K562 (cell line): ENCODE measurements around the gene SLC44A1. TPM values are rescaled to one million over a fixed set of nuclear protein-coding genes. Genes with fewer than 3 reads are reported as not detected.

Source experiments
- ATAC-seq: fragments of 200-7000 bp; cut with Tn5 transposase; 3 replicates; pipeline ENCODE4 v1.9.1; 2020; ENCODE audit warnings: moderate library complexity
- BruUV-seq: library from RNA; stranded (reverse); fragments of 400-500 nt; replicated peaks from 2 replicates; lab custom pipeline; 2021; lab: Mats Ljungman, UMichigan
- CTCF ChIA-PET: fragments of 300-600 bp; formaldehyde crosslinking; extraction: SDS; loops from one replicate; lab custom pipeline; 2021; ENCODE audit warnings: low intra/inter-chr PET ratio; lab: Yijun Ruan, JAX
- POLR2A ChIA-PET: fragments of 300-600, 350-650 bp; sonication (Branson Sonifier 250); formaldehyde crosslinking; extraction: SDS; loops from one replicate; lab custom pipeline; 2021; ENCODE audit warnings: antibody characterized with exemption, inconsistent platforms; lab: Yijun Ruan, JAX
- DNase-seq, 4 experiments: peaks; one replicate each; pipeline versions ENCODE4 v3.0.0 to v3.0.0-alpha.2; 2011 to 2018; ENCODE audit warnings: low spot score in 3 of 4, mixed read lengths in 3 of 4; ENCODE audit errors: extremely low read depth in 1 of 4
- FAIRE-seq: peaks from 2 replicates; lab custom pipeline; 2011; peaks lifted over from hg19 to GRCh38; lab: Jason Lieb, UNC
- H2AFZ ChIP-seq: 2 replicates; pipeline ENCODE4 v1.6.0; 2011; ENCODE audit warnings: low read depth, low read length, control low read depth, inconsistent platforms
- H3K27ac ChIP-seq: fragments of 200-600 bp; 3 replicates; pipeline ENCODE4 v1.8.0; 2011; ENCODE audit warnings: low read depth, mild to moderate bottlenecking, control low read depth, inconsistent platforms, low read length, moderate library complexity, mixed read lengths; ENCODE audit errors: extremely low read depth
- H3K27me3 ChIP-seq, 2 experiments: fragments of 300-600 bp in 1 of 2; 2 replicates in 1 of 2; 3 replicates in 1 of 2; pipeline versions ENCODE4 v1.6.0 to v1.8.0; 2011; ENCODE audit warnings: inconsistent platforms in 2 of 2, low read length in 2 of 2, mild to moderate bottlenecking in 1 of 2, mixed read lengths in 1 of 2, moderate library complexity in 1 of 2; ENCODE audit not compliant: control insufficient read depth in 2 of 2, insufficient read depth in 2 of 2
- H3K36me3 ChIP-seq: fragments of 300-600 bp; 3 replicates; pipeline ENCODE4 v1.8.0; 2011; ENCODE audit warnings: mild to moderate bottlenecking, low read length, inconsistent platforms; ENCODE audit not compliant: control insufficient read depth, insufficient read depth
- H3K4me1 ChIP-seq, 2 experiments: fragments of 200-600 bp in 1 of 2; replicated peaks in 1 of 2; 2 replicates in 1 of 2; 3 replicates in 1 of 2; pipeline versions ENCODE4 v1.5.1 to v1.8.0; 2011; ENCODE audit warnings: inconsistent platforms in 2 of 2, low read length in 2 of 2, mild to moderate bottlenecking in 1 of 2, mixed read lengths in 1 of 2, moderate library complexity in 1 of 2; ENCODE audit not compliant: control insufficient read depth in 2 of 2, insufficient read depth in 2 of 2
- H3K4me2 ChIP-seq: 2 replicates; pipeline ENCODE4 v1.6.1; 2011; ENCODE audit warnings: low read length, control low read depth, inconsistent platforms, mixed read lengths; ENCODE audit not compliant: insufficient read depth
- H3K4me3 ChIP-seq: fragments of 200-600 bp; sonication (generic), shearing (Covaris generic); 2 replicates; pipeline ENCODE4 v1.5.1; 2016; ENCODE audit warnings: control low read depth, inconsistent platforms
- H3K79me2 ChIP-seq: fragments of 200-600 bp; 3 replicates; pipeline ENCODE4 v1.8.0; 2011; ENCODE audit warnings: low read length, inconsistent platforms; ENCODE audit not compliant: control insufficient read depth, insufficient read depth
- H3K9ac ChIP-seq, 2 experiments: 2 replicates each; pipeline versions ENCODE4 v1.6.0 to v1.6.1; 2011; ENCODE audit warnings: low read depth in 2 of 2, low read length in 2 of 2, control low read depth in 1 of 2, inconsistent platforms in 1 of 2, mild to moderate bottlenecking in 1 of 2, mixed read lengths in 1 of 2; ENCODE audit not compliant: insufficient read depth in 1 of 2
- H3K9me1 ChIP-seq: one replicate; pipeline ENCODE4 v1.6.0; 2011; ENCODE audit warnings: inconsistent platforms, mild to moderate bottlenecking, low read length, moderate library complexity; ENCODE audit not compliant: control insufficient read depth, insufficient read depth
- H3K9me3 ChIP-seq: replicated peaks from 2 replicates; pipeline ENCODE4 v1.5.1; 2011; ENCODE audit warnings: low read depth, low read length, inconsistent platforms; ENCODE audit not compliant: control insufficient read depth, insufficient read depth
- H4K20me1 ChIP-seq: replicated peaks from 2 replicates; pipeline ENCODE4 v1.6.1; 2011; ENCODE audit warnings: low read length, inconsistent platforms, mixed read lengths; ENCODE audit not compliant: control insufficient read depth, insufficient read depth
- ATF1 ChIP-seq, 2 experiments: fragments of 450-650 bp in 1 of 2; IDR thresholded peaks; 2 replicates each; pipeline ENCODE4 v1.6.1; 2016; ENCODE audit warnings: missing compliant biosample characterization in 1 of 2, missing genetic modification characterization in 1 of 2
- CTBP1 ChIP-seq: fragments of 450-650 bp; IDR thresholded peaks from 2 replicates; pipeline ENCODE4 v1.6.1; 2016; ENCODE audit warnings: borderline replicate concordance
- CXXC5 ChIP-seq: fragments of 250-450 bp; sonication (Bioruptor Pico); IDR thresholded peaks from 2 replicates; pipeline ENCODE4 v1.8.0; 2022; ENCODE audit warnings: inconsistent platforms, mild to moderate bottlenecking, moderate library complexity
- DIDO1 ChIP-seq: fragments of 450-650 bp; IDR thresholded peaks from 2 replicates; pipeline ENCODE4 v1.6.1; 2016; ENCODE audit warnings: low read depth, missing biosample characterization, missing genetic modification characterization
- EP300 ChIP-seq: IDR thresholded peaks from 2 replicates; pipeline ENCODE4 v1.6.1; 2012; ENCODE audit warnings: low read length, improper control_type of control experiment
- HDAC3 ChIP-seq: fragments of 450-650 bp; IDR thresholded peaks from 2 replicates; pipeline ENCODE4 v1.6.1; 2018; ENCODE audit warnings: borderline replicate concordance, mild to moderate bottlenecking, moderate library complexity; ENCODE audit not compliant: partially characterized antibody
- MYC ChIP-seq, 2 experiments: fragments of 250-450 bp in 1 of 2; sonication (Bioruptor Pico) in 1 of 2; IDR thresholded peaks; 2 replicates each; pipeline versions ENCODE4 v1.5.1 to v1.6.1; 2012 to 2021; ENCODE audit warnings: low read depth in 2 of 2, borderline replicate concordance in 1 of 2, improper control_type of control experiment in 1 of 2, low read length in 1 of 2, mild to moderate bottlenecking in 1 of 2, moderate library complexity in 1 of 2
- RCOR1 ChIP-seq, 2 experiments: IDR thresholded peaks; 2 replicates each; pipeline ENCODE4 v1.6.1; 2012; ENCODE audit warnings: low read depth in 2 of 2, low read length in 2 of 2, borderline replicate concordance in 1 of 2, improper control_type of control experiment in 1 of 2
- SMARCA4 ChIP-seq: fragments of 450-650 bp; IDR thresholded peaks from 2 replicates; pipeline ENCODE4 v1.6.1; 2016
- SOX6 ChIP-seq: fragments of 450-650 bp; IDR thresholded peaks from 2 replicates; pipeline ENCODE4 v1.6.1; 2014; ENCODE audit warnings: mild to moderate bottlenecking
- TCF3 ChIP-seq: sonication (generic); formaldehyde crosslinking; IDR thresholded peaks from 2 replicates; pipeline ENCODE4 v1.4.0; 2020; ENCODE audit warnings: mild to moderate bottlenecking, missing genetic modification reagents
- ZNF24 ChIP-seq: fragments of 450-650 bp; IDR thresholded peaks from 2 replicates; pipeline ENCODE4 v1.6.1; 2016
- ZNF384 ChIP-seq: IDR thresholded peaks from 2 replicates; pipeline ENCODE4 v1.6.1; 2012; ENCODE audit warnings: low read depth, low read length, improper control_type of control experiment
- WGBS: fragments of 100-300 bp; shearing (Covaris generic); methylation state at CpG from one replicate; pipeline ENCODE4 v1.1.6; 2016; ENCODE audit warnings: low coverage, mixed read lengths; ENCODE audit not compliant: insufficient coverage; ENCODE audit errors: missing lambda C conversion rate; 5-methylcytosine and 5-hydroxymethylcytosine counted together
- in situ Hi-C: fragments of 300-500 bp; cut with MboI; formaldehyde crosslinking; loops from 4 replicates; pipeline ENCODE4 v1.15.0; 2018; ENCODE audit warnings: inconsistent platforms, mixed read lengths
- intact Hi-C: fragments of 100-400 bp; cut with micrococcal nuclease; formaldehyde crosslinking; loops from 2 replicates; pipeline ENCODE4 v1.14.2; 2022
- polyA plus RNA-seq, 8 experiments: library from polyadenylated mRNA; depleted of rRNA in 4 of 8; stranded (reverse) in 5 of 8; unstranded in 3 of 8; fragments of >200 nt; fragmentation: Nextera tagmentation in 2 of 8; fragmentation: Illumina TruSeq in 1 of 8; extraction: Ambion mirVana in 2 of 8; extraction: Trizol in 1 of 8; gene quantifications; 2 replicates each; pipeline versions ENCODE4 v1.2.1 to v1.2.3, GENCODE V29; 2011 to 2014; ENCODE audit warnings: inconsistent platforms in 1 of 8, missing spikeins in 1 of 8
- total RNA-seq, 7 experiments: library from RNA; depleted of rRNA in 6 of 7; stranded (reverse); fragments of >200 nt in 6 of 7; fragmentation: Illumina TruSeq in 2 of 7; extraction: Trizol in 2 of 7; gene quantifications; 2 replicates each; pipeline versions ENCODE4 v1.2.1 to v1.2.3, GENCODE V29; 2011 to 2021; ENCODE audit warnings: low replicate concordance in 1 of 7
- TF ChIP-seq, protein P1 (sequence below): fragments of 250-450 bp; sonication (Bioruptor Pico); IDR thresholded peaks from 2 replicates; pipeline ENCODE4 v1.5.1; 2021; ENCODE audit warnings: mild to moderate bottlenecking
- TF ChIP-seq, protein P2 (sequence below): sonication (generic); formaldehyde crosslinking; IDR thresholded peaks from 2 replicates; pipeline ENCODE4 v1.8.0; 2022; ENCODE audit warnings: missing genetic modification reagents, mild to moderate bottlenecking, borderline replicate concordance
- TF ChIP-seq, protein P3 (sequence below): fragments of 250-450 bp; sonication (Bioruptor Pico); IDR thresholded peaks from 2 replicates; pipeline ENCODE4 v1.4.0; 2020
- TF ChIP-seq, protein P4 (sequence below): sonication (generic); formaldehyde crosslinking; IDR thresholded peaks from 2 replicates; pipeline ENCODE4 v1.8.1; 2023; ENCODE audit warnings: mild to moderate bottlenecking, missing genetic modification reagents

SLC44A1 gene
- total and polyA plus RNA-seq, 9 of the 15 experiments (the other 6 are each of a cell fraction or from before 2014, with no cell fraction given), result 0.11 to 0.59 (median 0.30) TPM

DNA sequence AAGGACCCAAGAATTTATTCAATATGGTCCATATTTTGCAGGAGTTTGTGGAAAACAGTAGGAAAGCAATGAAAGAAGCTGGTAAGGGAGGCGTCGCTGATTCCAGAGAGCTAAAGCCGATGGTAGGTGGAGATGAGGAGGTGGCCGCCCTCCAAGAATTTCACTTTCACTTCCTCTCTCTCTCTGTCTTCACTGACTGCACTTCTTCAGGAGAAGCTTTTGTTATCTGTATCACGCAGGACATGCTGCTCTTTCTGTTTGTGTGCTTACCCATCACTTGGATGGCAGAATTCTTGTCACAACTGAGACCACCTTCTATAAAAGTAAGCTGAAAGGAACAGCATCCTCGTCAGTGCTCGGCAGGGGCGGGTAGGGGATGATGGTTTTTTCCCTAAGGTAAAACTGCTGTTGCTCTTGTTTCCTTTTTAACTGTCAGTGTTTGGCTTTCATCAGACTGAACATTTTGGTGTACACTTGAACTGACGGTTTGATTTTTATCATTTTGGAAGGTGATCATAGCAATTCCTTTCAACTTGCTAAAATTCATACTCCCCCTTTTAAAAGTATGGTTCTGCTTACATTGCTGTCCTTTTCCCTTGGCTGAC, 141.0 kb downstream of the SLC44A1 start:
- no TSS peak for BruUV-seq
- DNase-seq (peak in 2 of 4 experiments; percentile 13 to 32), ATAC-seq (peak; percentile 80), FAIRE-seq (peak; percentile 23)
- H3K79me2 ChIP-seq, result no peaks in the 10 kb centered on the region
- peak overlapping the region; percentile 59 for H3K4me2 ChIP-seq
- H4K20me1 ChIP-seq, result no peaks in the 10 kb centered on the region
- WGBS, result 2% methylated on average over 9 of the region's 9 CpGs
- H3K27ac ChIP-seq, result no peak overlapping the region
- CTCF ChIA-PET, result no interaction called here
- H2AFZ ChIP-seq, result peak overlapping the region; percentile 35; the same call in 1 of the 2 replicates
- in situ Hi-C loops (no loop called here), intact Hi-C loops (loop anchor here (10.0 kb wide), 2 partner anchors 59 to 201 kb away; partner anchors contain the start of gene FSD1L)
- no peak overlapping the region for H3K4me3 ChIP-seq
- H3K9ac ChIP-seq, result no peak overlapping the region
- H3K27me3 ChIP-seq, result no peaks in the 10 kb centered on the region; a peak in 2 of 5 replicates
- H3K9me1 ChIP-seq, result no peaks in the 10 kb centered on the region
- H3K36me3 ChIP-seq, result no peaks in the 10 kb centered on the region
- no peaks in the 10 kb centered on the region for H3K9me3 ChIP-seq
- H3K4me1 ChIP-seq, result no peaks in the 10 kb centered on the region; a peak in 1 of 5 replicates
- POLR2A ChIA-PET, result interaction anchor here (0.6 to 2.1 kb wide), 4 partner anchors 8 to 55 kb away, joined by 3 to 7 read pairs (median 4); no protein-coding TSS in a partner anchor
- TF ChIP-seq CXXC5 (peak; percentile 23; the same call in 1 of the 2 replicates), SOX6 (0 out of 2 replicates have a peak, but pooled peaks have one; percentile 14), EP300 (0 out of 2 replicates have a peak, but pooled peaks have one; percentile 19), ZNF24 (peak; percentile 67; the same call in 1 of the 2 replicates), ATF1 (CRISPR knock-in tag; IDR thresholded peaks at IDR 0.05) (no peak), ATF1 (tag; IDR thresholded peaks at IDR 0.05) (0 out of 2 replicates have a peak, but pooled peaks have one; percentile 19), TCF3 (CRISPR knock-in tag) (peak; percentile 32; the same call in 1 of the 2 replicates), DIDO1 (no peak), ZNF384 (no peak), CTBP1 (peak; percentile 82), SMARCA4 (no peak), MYC (IDR thresholded peaks at IDR 0.05; ENCODE audit: low read depth, low read length) (no peak), MYC (CRISPR knock-in tag; IDR thresholded peaks at IDR 0.05; ENCODE audit: borderline replicate concordance, low read depth) (no peak), HDAC3 (no peak), RCOR1 (IDR thresholded peaks at IDR 0.05; ENCODE audit: borderline replicate concordance in 1 of 2, low read depth in 2 of 2, low read length in 2 of 2) (peak in 1 of 2 experiments; percentile 46; a peak in 1 of 4 replicates)
- TF ChIP-seq, protein P1, sequence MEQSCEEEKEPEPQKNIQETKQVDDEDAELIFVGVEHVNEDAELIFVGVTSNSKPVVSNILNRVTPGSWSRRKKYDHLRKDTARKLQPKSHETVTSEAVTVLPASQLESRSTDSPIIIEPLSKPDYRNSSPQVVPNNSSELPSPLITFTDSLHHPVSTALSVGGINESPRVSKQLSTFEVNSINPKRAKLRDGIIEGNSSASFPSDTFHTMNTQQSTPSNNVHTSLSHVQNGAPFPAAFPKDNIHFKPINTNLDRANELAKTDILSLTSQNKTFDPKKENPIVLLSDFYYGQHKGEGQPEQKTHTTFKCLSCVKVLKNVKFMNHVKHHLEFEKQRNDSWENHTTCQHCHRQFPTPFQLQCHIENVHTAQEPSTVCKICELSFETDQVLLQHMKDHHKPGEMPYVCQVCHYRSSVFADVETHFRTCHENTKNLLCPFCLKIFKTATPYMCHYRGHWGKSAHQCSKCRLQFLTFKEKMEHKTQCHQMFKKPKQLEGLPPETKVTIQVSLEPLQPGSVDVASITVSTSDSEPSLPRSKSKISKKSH (CRISPR knock-in tag), result no peak
- TF ChIP-seq, protein P2, sequence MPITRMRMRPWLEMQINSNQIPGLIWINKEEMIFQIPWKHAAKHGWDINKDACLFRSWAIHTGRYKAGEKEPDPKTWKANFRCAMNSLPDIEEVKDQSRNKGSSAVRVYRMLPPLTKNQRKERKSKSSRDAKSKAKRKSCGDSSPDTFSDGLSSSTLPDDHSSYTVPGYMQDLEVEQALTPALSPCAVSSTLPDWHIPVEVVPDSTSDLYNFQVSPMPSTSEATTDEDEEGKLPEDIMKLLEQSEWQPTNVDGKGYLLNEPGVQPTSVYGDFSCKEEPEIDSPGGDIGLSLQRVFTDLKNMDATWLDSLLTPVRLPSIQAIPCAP, result no peak
- TF ChIP-seq, protein P3, sequence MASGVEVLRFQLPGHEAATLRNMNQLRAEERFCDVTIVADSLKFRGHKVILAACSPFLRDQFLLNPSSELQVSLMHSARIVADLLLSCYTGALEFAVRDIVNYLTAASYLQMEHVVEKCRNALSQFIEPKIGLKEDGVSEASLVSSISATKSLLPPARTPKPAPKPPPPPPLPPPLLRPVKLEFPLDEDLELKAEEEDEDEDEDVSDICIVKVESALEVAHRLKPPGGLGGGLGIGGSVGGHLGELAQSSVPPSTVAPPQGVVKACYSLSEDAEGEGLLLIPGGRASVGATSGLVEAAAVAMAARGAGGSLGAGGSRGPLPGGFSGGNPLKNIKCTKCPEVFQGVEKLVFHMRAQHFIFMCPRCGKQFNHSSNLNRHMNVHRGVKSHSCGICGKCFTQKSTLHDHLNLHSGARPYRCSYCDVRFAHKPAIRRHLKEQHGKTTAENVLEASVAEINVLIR, result no peak
- TF ChIP-seq, protein P4, sequence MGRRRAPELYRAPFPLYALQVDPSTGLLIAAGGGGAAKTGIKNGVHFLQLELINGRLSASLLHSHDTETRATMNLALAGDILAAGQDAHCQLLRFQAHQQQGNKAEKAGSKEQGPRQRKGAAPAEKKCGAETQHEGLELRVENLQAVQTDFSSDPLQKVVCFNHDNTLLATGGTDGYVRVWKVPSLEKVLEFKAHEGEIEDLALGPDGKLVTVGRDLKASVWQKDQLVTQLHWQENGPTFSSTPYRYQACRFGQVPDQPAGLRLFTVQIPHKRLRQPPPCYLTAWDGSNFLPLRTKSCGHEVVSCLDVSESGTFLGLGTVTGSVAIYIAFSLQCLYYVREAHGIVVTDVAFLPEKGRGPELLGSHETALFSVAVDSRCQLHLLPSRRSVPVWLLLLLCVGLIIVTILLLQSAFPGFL, result no peak
